Endometrial microvascular endothelial cells (primary cell): ENCODE measurements around the gene NKAIN4. TPM values are rescaled to one million over a fixed set of nuclear protein-coding genes. Genes with fewer than 3 reads are reported as not detected.

Source experiments
- in situ Hi-C: cut with HindIII; loops from 2 replicates; pipeline ENCODE4 v1.10.0; 2017; ENCODE audit warnings: low sequenced_read_pairs, low pct_unique_long_range_greater_than_20kb; ENCODE audit errors: inconsistent ontology term
- total RNA-seq: library from RNA; depleted of rRNA; stranded (reverse); fragments of >200 nt; gene quantifications from one replicate; pipeline ENCODE4 v1.2.3, GENCODE V29; 2015; ENCODE audit errors: inconsistent ontology term

NKAIN4 gene
- total RNA-seq, 1 donor from 2014 or later, result not detected

DNA sequence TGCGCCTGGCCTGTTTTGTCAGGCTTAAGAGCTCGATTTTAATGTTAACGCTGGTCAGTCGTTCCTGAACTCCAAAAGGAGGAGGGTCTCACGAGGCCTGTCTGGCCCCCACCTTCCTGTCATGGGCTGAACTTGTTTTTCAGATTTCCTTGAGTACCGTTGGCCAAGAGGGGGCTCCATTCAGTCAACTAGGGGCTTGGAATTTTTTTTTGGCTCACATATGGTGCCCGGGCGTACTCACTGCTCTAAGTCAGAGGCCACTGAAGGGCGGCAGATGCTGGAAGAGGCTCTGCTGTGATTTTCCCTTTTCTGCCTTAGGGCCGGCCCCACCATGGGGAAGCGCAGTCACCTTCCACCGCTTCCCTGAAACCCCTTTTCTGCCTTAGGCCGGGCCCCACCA, 25.5 kb downstream of the NKAIN4 start:
- in situ Hi-C loops, result loop anchor here (10.0 kb wide), 1 partner anchor 56 kb away; no protein-coding TSS in a partner anchor

DNA sequence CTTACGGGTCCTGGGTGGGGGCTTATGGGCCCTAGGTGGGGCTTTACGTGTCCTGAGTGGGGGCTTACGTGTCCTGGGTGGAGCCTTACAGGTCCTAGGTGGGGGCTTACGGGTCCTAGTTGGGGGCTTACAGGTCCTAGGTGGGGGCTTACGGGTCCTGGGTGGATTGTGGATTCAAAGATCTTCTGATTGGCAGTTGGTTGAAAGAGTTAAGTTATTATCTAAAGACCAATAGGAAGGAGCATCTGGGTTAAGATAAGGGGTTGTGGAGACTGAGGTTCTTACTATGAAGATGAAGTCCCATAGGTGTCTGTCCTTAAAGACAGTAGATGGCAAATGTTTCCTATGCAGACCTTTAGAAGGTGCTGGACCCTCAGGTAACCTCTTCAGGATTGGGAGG, 27.0 kb downstream of the NKAIN4 start:
- in situ Hi-C loops, result loop anchor here (10.0 kb wide), 1 partner anchor 58 kb away; no protein-coding TSS in a partner anchor

DNA sequence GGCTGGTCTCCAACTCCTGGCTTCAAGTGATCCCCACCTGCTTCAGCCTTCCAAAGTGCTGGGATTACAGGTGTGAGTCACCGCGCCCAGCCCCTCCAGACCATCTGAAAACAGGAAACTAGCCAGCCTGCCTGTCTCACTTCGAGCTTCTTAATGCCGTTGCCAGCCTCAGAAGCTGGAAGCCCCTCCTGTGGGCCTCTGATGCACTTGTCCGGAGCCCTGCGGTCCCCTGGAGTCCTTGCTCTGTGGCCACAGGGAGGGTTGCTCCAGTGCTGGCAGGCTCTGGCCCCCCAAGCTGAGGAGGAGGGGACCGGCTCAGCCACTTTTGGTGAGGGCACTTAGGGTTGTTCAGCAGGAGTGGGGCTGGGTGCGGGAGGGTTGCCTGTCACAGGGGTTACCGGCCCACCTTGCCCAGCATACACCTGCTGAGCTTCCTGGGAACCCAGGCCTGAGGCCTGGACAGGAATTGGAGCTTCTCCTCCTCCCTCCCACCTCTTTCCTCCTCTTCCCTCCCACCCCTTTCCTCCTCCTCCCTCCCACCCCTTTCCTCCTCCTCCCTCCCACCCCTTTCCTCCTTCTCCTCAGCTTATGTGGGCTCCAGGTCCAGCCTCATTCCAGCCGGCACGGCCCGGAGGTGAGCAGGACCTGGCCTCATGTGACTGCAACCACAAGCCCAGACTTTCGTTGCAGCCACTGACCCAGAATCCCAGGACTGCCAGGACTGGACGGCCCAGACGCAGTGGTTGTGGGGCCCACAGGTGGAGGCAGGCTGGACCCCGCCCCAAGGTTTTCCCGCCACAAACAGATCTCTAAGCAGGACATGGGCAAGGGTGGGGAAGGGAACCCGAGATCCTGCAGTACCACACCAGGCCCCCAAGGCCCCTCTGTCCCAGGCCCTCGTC, 28.0 kb downstream of the NKAIN4 start:
- in situ Hi-C loops, result loop anchor here (10.0 kb wide), 1 partner anchor 59 kb away; no protein-coding TSS in a partner anchor

DNA sequence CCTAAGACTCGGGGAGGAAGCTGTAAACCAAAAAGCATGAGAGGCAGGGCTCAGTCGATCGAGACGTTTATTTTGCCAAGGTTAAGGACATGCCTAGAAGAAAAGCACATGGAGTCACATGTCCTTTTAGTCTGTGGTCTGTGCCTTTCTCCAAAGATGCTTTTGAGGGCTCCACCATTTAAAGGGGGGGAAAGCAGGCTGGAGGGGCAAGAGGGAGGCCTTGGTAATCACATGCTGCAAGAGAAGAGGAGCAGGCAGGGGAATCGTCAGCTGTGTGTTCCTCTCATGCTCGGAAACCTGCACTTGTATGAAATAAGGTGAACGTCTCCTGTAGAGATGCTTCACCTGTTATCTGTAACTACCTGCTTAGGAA, 29.2 kb downstream of the NKAIN4 start:
- in situ Hi-C loops, result loop anchor here (10.0 kb wide), 1 partner anchor 60 kb away; no protein-coding TSS in a partner anchor

DNA sequence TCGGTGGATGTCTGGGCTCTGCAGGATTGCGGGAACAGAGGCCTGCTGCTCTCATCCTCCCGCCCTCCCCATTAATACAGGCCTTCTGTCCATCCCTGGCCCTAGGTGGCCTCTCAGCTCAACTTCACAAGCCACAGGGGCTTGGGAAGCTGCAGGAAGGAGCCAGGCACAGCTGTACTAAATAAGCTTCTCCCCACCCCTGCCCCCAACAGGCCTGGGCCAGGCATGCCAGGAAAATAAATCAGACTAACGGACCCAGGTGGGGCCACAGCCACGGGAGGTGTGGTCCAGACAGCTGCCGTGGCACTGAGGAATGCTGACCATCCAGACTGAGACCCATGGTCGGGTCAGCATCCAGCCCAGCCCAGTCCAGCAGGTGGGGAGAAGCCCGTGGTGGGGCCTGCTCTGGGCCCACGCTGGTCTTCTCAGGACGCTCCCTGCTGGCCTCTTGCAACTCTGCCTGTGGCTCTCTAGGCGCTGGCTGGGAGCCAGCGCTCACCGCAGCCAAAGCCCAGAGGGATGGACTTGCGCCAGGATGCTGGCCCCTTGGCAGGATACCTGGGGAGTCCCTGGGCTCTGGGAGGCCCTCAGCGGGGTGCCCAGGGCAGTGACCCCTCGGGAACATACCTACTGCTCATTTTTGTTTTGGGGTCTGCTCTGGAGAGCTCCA, 29.7 kb downstream of the NKAIN4 start:
- in situ Hi-C loops, result loop anchor here (10.0 kb wide), 1 partner anchor 60 kb away; no protein-coding TSS in a partner anchor

DNA sequence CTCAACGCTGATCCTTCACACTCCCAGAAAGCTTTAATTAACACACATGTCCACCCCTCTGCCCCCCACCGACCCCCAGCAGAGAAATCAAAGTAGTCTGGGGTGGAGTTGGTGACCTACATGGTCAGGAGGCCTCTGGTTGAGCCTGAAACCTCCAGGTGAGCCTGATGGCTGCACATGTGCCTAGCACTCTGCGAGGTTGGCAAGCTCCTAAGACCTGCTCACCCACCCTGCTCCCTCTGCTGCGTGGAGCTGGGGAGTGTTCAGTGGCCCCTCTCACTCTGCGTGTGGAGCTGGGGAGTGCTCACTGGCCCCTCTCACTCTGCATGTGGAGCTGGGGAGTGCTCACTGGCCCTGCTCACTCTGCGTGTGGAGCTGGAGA, 30.4 kb downstream of the NKAIN4 start:
- in situ Hi-C loops, result loop anchor here (10.0 kb wide), 1 partner anchor 61 kb away; no protein-coding TSS in a partner anchor

DNA sequence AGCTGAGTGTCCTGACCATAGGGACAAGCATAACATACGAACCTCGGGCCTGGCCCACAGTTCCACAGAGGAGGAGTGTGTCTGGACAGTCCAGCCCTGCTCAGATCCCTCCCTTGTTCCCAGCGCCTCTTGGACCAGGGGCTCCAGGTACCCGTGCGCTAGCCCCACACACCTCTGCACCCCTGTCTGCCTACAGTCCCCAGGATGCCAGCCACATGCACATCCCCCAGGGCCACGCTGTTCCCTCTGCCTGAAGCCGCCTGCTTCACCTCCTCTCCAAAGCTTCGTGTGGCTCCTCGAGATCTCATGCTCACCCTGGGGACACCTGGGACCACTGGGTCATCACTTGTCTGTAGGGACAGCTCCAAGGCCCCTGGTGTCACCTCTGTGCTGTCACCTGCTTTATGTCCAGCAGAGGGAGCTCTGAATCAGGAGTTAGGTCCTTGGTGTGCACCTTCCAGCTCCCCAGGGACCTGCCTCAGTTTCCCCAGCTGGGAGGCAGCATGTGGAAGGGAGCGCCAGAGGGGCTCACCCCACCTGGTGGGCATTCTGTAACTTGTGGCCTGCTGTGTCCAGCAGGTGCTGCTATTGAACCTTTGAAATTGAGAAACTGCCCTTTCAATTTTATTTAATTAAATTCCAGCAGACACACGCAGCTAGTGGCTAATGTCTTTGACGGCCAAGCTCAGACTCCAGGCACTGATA, 31.0 kb downstream of the NKAIN4 start:
- in situ Hi-C loops, result loop anchor here (10.0 kb wide), 1 partner anchor 62 kb away; no protein-coding TSS in a partner anchor

DNA sequence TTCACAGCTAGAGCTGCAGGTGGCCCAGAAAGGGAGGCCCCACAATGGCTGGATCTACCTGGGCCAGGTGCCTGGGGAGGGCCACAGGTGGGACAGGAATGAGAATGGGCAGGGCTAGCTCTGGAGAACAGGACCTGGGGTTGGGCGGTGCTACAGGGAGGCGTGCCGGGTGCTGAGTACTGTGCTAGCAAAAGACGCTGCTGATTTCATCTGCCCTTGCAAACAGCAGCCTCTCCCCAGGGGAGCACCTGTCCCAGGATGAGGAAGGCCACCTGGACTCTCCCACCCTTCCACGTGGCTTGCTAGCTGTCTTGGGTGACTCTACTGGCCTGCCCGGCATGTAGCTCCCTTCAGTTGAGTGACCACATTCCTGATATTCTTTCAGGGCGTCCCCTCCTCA, 31.7 kb downstream of the NKAIN4 start:
- in situ Hi-C loops, result loop anchor here (10.0 kb wide), 1 partner anchor 62 kb away; no protein-coding TSS in a partner anchor

DNA sequence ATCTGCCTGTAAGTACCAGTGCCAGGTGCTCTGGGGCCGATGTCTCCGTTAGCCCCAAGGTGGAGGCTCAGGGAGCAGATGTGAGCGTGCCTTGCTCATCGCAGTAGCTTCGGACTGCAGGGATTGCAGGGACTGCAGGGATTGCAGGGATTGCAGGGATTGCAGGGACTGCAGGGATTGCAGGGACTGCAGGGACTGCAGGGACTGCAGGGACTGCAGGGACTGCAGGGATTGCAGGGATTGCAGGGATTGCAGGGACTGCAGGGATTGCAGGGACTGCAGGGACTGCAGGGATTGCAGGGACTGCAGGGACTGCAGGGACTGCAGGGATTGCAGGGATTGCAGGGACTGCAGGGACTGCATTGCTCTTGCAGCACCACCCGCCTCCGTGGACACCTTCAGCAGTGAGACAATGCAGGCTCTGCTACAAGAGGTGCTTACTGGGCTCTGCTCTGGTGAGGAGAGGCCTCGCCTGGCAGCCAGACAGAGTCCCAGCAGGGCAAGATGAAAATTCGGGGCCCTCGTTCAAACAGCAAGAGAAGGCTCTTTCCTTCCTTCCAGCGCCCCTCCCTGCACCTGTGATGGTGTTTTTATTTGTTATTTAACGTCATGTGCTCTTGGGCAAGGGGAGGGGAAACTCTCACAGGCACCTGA, 32.7 kb downstream of the NKAIN4 start:
- in situ Hi-C loops, result loop anchor here (10.0 kb wide), 1 partner anchor 63 kb away; no protein-coding TSS in a partner anchor

DNA sequence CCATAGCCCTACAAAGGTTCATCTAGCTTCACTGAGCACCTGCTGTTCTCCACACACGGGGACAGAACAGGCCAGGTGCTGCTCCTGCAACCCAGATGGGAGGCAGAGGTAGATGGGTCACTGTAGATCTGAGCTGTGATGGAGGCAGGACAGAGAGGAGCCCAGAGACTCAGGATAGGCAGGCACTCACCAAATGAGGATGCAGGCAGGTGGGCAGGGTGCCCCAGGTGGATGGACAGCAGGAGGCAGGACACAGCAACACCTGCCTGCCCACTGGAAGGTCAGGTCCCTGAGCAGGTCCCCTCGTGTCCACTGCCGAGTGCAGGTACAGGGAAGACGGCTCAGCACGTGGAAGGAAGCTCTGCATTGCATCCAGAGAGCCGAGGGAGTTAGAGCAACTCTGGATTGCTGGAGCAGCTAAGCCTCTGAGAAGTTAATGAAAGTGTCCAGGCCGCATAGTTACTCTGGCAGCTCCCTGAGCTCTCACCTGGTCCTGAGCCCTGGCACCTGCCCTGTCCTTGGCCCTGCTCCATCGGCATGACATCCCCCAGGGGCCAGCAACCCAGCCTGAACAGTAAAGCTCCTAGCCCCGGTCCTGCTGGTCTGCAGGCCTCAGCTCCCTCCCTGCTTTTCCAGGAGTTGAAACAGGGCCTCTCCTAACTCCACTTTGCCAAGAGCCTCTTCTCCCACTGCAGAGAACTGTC, 33.4 kb downstream of the NKAIN4 start:
- in situ Hi-C loops, result loop anchor here (10.0 kb wide), 1 partner anchor 64 kb away; no protein-coding TSS in a partner anchor

DNA sequence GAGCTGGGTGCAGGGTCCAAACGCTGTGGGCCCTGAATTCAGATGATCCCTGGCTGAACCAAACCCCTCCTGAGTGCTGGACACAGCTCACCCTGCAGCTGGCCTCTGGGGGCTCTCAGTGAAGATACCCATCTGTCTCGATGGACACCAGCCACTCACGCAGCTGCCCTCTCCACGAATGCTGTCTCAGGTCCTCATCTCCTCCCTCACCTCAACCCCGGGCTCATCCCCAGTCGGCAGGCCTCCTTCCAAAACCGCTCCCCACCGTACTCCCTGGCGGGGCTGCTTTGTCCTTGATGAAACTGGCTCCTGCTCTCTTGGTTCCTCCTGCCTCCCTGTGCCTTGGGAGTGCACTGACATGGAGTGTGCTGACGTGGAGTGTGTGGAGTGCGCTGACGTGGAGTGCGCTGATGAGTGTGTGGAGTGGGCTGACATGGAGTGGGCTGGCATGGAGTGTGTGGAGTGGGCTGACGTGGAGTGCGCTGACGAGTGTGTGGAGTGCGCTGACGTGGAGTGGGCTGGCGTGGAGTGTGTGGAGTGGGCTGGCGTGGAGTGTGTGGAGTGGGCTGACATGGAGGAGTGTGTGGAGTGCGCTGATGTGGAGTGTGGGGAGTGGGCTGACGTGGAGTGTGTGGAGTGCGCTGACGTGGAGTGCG, 34.3 kb downstream of the NKAIN4 start:
- in situ Hi-C loops, result loop anchor here (10.0 kb wide), 1 partner anchor 65 kb away; no protein-coding TSS in a partner anchor

DNA sequence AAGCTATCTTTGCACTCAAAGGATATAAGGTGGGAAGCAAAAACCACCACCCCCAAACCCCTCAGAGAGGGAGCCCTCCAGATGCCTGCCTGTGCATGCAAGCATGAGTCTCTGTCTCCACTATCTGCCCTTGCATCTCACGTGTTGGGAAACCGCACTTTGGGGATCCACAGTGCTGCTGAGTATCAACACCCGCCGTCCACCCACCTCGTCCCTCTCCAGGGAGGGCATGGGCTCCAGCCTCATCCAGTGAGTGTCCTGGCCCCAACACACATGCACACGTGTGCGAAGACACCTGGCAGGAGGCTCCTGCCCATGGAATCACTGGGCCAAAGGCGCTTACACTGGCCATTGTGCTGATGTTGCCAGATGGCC, 34.8 kb downstream of the NKAIN4 start:
- in situ Hi-C loops, result no loop called here

DNA sequence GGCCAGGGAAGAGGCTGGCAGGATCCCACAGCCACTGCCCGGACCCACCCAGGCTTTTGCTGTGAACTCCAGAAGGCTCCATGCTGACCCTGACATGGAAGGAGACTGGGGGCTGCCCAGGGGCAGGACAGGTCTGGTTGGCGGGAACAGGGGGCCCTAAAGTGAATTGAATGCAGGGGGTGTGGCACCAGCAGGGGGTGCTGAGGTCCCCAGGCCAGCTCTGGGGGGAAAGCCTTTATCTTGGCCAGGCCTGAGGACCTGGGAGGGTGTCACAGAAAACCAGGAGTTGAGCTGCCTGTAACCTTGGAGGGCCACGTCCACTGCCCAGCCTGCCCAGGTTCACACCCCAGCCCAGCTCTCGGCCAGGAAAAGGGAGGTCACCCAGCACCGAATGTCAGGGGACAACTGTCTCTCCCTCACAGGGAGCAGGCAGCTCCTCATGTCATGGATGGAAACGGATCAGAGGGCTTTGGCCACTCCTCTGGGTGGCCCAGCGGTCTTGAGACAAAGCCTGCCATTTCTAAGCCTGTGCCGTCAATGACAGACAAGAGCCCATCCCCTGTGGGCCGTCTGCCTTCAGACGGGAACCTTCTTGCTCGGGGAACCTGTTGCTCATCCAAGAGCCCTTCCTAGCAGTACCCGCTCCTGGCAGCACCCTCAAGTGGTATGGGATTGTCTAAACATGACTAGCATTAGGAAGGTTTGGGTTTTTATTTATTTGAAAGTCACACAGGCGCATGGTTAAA, 35.4 kb downstream of the NKAIN4 start:
- in situ Hi-C loops, result no loop called here

DNA sequence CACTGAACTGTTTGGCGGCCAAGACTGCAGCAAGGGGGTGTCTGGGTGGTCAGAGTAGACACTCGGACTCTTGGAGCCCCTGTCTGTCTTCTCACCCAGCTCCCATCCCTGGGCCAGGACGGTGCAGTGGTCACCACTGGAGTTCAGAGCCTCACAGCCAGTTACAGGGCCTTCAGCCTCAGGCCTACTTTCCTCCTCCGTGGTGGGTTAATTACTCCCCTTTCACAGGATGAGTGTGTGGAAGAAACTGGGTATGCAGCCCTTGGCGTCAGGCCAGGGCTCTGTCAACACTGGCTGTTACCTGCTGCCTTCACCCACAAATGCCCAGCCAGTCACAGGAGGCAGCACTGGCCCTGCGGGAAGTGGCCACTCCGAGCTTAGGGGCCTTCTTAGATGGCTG, 36.6 kb downstream of the NKAIN4 start:
- in situ Hi-C loops, result no loop called here

DNA sequence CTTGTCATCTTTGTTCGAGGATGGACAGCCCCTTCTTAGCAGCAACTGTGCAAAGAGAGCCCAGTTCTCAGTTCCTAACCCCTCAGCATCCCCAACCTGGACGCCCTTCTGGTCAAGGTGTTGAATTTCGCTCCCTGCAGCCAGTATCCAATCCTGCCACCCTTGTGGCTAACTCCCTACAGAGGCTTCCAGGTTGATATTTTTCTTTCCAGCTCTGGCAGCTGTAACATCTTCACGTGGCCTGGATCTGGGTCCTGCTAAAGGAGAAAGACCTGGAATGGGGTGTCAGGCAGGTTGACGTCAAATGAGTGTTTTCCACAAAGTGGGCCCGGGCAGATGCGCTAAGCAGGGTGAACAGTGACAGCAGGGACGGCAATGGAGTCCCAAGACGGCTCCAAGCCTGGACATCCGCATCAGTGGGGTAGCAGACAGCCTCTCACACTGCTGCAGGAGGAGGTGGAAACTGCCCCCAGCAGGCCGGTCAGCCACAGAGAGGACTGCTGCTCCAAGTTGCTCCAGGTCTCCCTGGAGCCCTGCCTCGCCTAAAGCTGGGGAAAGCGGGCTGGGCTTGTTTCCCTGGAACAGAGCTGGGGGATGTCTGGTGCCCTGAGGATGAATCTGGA, 37.3 kb downstream of the NKAIN4 start:
- in situ Hi-C loops, result no loop called here

DNA sequence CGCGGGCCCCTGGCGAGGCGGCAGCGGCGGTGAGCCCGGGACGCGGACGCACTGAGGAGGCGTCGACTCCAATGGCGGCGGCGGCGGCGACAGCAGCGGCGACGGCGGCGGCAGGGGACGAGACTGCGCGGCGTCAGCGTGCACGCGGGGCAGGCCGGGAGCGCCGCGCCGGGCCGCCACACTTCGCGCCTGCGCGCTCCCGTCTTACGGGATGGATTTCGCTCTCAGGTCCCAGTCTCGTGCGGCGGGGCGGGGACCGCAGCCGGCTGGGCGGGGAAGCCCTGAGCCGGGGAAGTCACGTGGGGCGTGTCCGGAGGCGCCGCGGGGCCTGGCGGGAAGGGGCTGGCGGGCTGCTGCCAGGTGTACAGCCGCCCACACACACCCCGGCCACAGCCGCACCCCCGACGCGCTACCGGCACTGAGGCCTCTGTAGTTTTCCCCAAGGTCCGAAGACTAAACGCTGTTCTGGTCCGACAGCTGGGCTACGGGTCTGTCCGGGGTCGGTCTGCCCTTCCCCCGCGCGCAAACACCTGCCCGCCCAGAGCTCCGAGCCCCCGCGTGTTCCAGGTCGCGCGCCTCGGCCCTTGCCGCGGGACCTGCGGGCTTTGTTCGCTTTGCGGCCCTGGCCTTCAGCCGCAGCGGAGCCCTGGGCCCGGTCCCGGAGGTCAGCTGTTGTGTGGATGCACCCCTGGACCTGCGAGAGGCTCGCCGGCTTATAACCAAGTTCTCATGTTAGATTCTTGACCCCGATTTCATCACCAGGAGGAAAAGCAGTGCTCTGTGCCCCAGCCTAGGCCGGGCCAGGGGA, 38.0 kb downstream of the NKAIN4 start, which contains the start of gene YTHDF1:
TSS of gene YTHDF1 (minus strand) at position 91 of the 808 bp plus-strand sequence. CDS start 239 bp downstream, outside the sequence.
- in situ Hi-C loops, result no loop called here
